HG03520 (cell line): Measurements from ENCODE around the gene RSPRY1.

Experiments
- ATAC-seq: cut with Tn5 transposase; IDR thresholded peaks from one replicate; pipeline ENCODE4 v1.9.1; 2021; ENCODE audit warnings: mild to moderate bottlenecking, moderate library complexity; ENCODE audit not compliant: unreplicated experiment

The RSPRY1 gene

GRCh38 chr16:57289391-57290257 lies 103.5 kb downstream of the RSPRY1 start:
- no peak for ATAC-seq
